ENCODE measurements around the gene SEMA7A. TPM values are rescaled to one million over a fixed set of nuclear protein-coding genes. Genes with fewer than 3 reads are reported as not detected.

The SEMA7A gene
- total and polyA plus RNA-seq, 9 donors, result 3.2 to 98.6 (median 9.0) TPM

DNA sequence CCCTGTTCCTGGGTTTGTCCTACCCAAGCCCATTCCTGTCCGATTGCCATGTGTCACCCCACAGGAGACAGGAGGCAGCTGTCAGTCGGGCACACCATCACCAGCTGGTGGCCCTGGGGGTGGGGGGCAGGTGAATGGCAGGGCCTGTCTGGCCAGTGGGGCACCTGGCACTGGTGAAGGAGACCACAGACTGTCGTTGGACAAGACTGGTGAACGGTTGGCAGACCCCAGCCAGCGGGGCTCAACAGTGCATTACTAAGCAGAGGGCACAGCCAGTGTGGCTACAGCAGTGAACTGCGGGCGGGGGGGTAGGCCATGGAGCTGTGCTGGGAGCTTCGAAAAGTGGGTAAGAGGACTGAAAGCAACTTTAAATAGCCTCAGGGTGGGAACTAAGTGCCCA lies 2.1 kb downstream of the SEMA7A start:
- Histone ChIP-seq H3K27ac (no peak overlapping the region), H3K27me3 (no peaks in the 10 kb centered on the region), H3K9me3 (no peaks in the 10 kb centered on the region), H3K36me3 (no peaks in the 10 kb centered on the region), H3K4me3 (no peak overlapping the region), H3K4me1 (ENCODE audit: insufficient read depth) (peaks cover 9% of the 10 kb centered on the region)
- no peak for TF ChIP-seq EP300 (IDR thresholded peaks at IDR 0.05)
- TF ChIP-seq, protein P1, sequence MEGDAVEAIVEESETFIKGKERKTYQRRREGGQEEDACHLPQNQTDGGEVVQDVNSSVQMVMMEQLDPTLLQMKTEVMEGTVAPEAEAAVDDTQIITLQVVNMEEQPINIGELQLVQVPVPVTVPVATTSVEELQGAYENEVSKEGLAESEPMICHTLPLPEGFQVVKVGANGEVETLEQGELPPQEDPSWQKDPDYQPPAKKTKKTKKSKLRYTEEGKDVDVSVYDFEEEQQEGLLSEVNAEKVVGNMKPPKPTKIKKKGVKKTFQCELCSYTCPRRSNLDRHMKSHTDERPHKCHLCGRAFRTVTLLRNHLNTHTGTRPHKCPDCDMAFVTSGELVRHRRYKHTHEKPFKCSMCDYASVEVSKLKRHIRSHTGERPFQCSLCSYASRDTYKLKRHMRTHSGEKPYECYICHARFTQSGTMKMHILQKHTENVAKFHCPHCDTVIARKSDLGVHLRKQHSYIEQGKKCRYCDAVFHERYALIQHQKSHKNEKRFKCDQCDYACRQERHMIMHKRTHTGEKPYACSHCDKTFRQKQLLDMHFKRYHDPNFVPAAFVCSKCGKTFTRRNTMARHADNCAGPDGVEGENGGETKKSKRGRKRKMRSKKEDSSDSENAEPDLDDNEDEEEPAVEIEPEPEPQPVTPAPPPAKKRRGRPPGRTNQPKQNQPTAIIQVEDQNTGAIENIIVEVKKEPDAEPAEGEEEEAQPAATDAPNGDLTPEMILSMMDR (IDR thresholded peaks at IDR 0.05), result no peak
- TF ChIP-seq POLR2A (IDR thresholded peaks at IDR 0.05), result no peak
- intact Hi-C loops (cut with DNase I), result no loop called here
- WGBS, 3 donors, result 83 to 88% (median 84%) methylated on average over 8 of the region's 8 CpGs
- no peak for DNase-seq

DNA sequence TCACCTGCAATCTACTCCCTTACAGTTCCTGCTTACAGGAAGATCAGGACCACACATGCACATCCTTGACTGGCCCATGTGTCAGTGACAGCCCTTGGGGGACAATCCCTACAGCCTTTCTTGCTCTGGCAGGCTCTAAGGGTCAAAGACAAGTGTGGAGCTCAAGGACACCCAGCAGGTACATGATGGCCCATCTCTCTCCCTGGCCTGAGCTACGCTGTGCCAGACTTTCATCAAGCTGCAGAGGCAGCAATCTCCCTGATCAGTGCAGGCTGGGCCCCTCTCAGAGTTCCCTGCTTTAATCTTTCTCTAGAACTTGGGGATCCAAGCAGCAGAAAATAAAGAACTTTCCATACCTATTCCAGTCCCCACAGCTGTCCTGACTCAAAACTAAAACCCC lies 2.6 kb downstream of the SEMA7A start:
- Histone ChIP-seq H3K4me1 (ENCODE audit: insufficient read depth) (peaks cover 9% of the 10 kb centered on the region), H3K9me3 (no peaks in the 10 kb centered on the region), H3K27me3 (no peaks in the 10 kb centered on the region), H3K36me3 (no peaks in the 10 kb centered on the region), H3K4me3 (no peak overlapping the region), H3K27ac (no peak overlapping the region)
- WGBS, 3 donors, result 97 to 100% (median 100%) methylated on average over 1 of the region's 1 CpG
- TF ChIP-seq, protein P1 (IDR thresholded peaks at IDR 0.05), result no peak
- TF ChIP-seq EP300 (IDR thresholded peaks at IDR 0.05) (no peak), POLR2A (IDR thresholded peaks at IDR 0.05) (no peak)
- no peak for DNase-seq
- intact Hi-C loops (cut with DNase I), result no loop called here

DNA sequence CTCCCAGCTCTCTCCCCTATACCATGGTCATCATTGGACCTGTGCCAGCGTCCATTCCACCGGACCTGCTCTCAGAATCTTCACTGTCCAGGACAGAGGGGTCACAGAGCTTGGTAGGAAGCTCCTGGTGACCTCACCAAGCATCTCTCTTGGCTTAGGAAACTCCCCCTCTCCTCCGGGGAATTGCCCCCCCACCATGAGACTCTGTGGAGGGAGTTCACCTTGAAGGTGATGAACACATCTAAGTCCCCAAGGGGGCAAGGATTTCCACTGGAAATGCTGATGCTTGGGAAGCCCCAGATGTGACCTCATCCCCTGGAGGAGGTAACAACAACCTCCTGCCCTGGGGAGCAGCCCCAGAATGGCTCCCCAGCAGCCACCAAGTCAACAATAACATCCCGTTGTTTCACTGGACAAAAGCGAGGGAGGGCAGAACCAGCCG lies 3.2 kb downstream of the SEMA7A start:
- TF ChIP-seq, protein P1 (IDR thresholded peaks at IDR 0.05), result no peak
- TF ChIP-seq EP300 (IDR thresholded peaks at IDR 0.05), result no peak
- WGBS, 3 donors, result 65 to 78% (median 71%) methylated on average over 6 of the region's 6 CpGs
- Histone ChIP-seq H3K4me3 (no peak overlapping the region), H3K27me3 (no peaks in the 10 kb centered on the region), H3K27ac (no peak overlapping the region), H3K36me3 (no peaks in the 10 kb centered on the region), H3K4me1 (ENCODE audit: insufficient read depth) (peaks cover 9% of the 10 kb centered on the region), H3K9me3 (no peaks in the 10 kb centered on the region)
- peak in 1 of 5 donors; percentile 46 for DNase-seq
- intact Hi-C loops (cut with DNase I), result no loop called here

DNA sequence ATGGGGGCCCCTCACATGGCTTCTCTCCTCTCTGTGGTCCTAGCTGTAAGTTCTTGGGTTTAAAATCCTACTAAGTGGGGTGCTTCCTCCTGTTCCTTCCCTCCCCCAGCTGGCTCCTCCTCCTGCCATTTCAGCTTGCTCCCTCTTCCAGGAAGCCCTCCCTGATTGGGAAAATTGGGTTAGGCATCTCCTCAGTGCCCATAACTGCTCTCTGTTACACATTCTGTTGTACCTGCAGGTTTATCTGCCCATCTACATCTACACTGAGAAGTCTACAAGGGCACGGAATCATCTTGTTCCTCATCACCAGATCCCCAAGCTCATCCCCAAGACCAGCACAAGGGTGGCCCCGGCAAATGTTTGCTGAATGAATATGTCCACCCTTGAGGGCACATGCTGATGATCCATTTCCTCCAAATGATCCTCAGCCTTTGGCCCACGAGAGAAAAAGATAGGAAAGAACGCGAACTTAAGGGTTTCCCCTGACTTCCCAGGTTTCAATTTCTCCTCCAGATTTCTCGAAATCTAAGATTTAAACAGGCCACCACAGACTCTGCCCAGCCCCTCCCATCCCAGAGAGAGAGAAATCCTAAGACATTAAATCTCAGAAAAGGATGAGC lies 3.9 kb downstream of the SEMA7A start:
- WGBS, 3 donors, result 90 to 94% (median 90%) methylated on average over 6 of the region's 6 CpGs
- Histone ChIP-seq H3K27me3 (no peaks in the 10 kb centered on the region), H3K27ac (no peak overlapping the region), H3K4me3 (no peak overlapping the region), H3K9me3 (no peaks in the 10 kb centered on the region), H3K36me3 (no peaks in the 10 kb centered on the region), H3K4me1 (ENCODE audit: insufficient read depth) (peaks cover 9% of the 10 kb centered on the region)
- DNase-seq, result no peak
- TF ChIP-seq EP300 (IDR thresholded peaks at IDR 0.05) (no peak), POLR2A (IDR thresholded peaks at IDR 0.05) (no peak)
- TF ChIP-seq, protein P1 (IDR thresholded peaks at IDR 0.05), result no peak
- intact Hi-C loops (cut with DNase I), result no loop called here
